Bone marrow (tissue), 2 donors: ENCODE results near the gene TRAPPC13.
A peak's percentile ranks its signal among the peaks of the same experiment; 100 is the strongest.
"Not testable (repeated sequence)": the region's sequence is repeated elsewhere in the genome, so short reads cannot be mapped to it uniquely, and the experiment has no call there.

Experiments
- DNase-seq, 2 donors: peaks; one replicate each; lab custom pipeline; 2025; lab: John Stamatoyannopoulos, UW

TRAPPC13 gene, protein sequence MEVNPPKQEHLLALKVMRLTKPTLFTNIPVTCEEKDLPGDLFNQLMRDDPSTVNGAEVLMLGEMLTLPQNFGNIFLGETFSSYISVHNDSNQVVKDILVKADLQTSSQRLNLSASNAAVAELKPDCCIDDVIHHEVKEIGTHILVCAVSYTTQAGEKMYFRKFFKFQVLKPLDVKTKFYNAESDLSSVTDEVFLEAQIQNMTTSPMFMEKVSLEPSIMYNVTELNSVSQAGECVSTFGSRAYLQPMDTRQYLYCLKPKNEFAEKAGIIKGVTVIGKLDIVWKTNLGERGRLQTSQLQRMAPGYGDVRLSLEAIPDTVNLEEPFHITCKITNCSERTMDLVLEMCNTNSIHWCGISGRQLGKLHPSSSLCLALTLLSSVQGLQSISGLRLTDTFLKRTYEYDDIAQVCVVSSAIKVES

DNA sequence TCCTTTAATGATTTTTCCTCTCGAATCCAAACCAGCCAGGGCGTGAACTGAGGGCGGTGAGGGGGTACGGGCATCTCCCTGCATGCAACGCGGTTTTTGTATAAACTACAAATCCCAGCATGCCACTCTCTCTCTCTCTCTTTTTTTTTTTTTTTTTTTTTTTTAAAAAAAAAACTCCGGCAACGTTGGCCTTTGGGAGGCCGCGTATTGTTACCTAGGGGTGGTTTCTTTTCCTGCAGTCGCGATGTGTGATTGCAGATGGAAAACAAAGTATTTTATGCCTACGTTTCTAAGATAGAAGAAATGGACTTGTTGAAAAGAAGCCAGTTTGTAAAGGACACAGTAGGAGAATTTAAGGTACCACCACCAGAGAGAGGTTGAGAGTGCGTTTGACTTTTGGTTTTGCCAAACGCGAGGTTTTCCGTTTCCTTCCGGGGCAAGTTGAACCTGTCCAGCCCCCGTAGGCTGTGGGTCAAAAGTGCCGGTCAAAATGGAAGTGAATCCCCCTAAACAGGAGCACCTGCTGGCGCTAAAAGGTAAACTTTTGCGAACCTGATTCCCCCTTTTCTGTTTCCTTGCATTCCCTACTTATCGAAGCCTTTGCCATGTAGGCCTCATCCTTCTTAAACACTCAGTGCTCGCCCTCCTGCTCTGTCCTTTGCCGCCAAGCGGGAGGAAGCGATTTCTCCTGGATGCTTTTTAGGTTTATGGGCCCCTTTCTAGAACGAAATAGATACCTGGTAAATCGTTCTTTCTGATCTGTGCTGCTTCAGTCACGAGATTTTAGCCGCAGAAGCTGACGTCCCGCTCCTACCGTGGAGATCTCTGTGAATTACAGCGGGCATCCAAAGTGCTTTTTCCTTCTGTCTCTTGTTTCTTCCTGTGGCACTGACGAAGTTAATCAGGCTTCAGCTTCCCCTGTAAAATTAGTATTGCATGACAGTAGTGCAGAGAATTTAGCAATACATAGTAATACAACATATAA, at the start of gene TRAPPC13, which contains the start of gene SHLD3:
TRAPPC13 (plus strand) TSS at position 457 of the 985 bp plus-strand sequence; CDS start at position 491, 34 bp downstream.
SHLD3 (plus strand) TSS at position 457 of the 985 bp plus-strand sequence. CDS start 4,561 bp downstream, outside the sequence.
- peak; percentile 47 to 93 for DNase-seq

DNA sequence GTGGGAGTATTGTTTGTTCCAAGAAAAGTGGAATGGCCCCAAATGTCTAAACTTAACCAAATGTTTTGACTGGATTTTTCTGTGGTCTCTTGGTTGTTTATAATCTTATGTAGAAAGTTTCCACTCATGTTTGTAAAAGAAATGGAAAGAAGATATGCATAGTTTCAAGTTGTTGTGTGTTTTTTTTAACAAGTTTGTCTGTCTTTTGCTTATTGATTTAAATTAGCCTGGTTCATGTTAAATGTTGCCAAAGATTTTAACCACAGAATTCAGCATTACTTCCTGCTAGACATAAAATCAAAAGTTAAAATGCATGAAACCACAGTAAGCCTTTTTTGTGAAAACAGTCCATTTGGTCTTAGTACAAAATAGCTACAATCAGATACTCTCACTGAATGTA, 47.7 kb upstream of the TRAPPC13 start:
- no peak for DNase-seq

DNA sequence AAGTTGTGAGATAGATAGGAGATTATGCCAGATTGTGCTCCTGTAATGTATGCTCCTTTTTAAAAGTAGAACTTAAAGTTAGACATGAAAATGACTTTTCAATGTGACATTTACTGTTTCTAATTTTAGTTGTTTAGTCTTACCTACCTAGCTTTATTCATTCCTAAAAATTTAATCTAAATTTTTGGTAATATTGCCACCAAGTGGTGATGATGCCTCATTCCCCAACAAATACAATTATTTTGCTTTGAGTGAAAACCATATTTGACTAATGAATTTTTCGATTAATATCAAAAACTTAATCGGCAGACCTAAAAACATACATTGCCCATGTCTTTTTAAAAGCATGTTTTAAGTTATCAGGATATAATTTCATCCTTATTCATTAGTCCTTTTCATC, 36.1 kb upstream of the TRAPPC13 start:
- no peak for DNase-seq

DNA sequence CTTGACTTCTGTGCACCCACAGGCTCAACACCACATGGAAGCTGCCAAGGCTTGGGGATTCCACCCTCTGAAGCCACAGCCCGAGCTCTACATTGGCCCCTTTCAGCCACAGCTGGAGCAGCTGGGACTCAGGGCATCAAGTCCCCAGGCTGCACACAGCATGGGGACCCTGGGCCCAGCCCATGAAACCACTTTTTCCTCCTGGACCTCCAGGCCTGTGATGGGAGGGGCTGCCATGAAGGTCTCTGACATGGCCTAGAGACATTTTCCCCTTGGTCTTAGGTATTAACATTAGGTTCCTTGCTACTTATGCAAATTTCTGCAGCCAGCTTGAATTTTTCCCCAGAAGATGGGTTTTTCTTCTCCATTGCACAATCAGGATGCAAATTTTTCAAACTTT, 23.1 kb upstream of the TRAPPC13 start:
- not testable (repeated sequence) for DNase-seq

DNA sequence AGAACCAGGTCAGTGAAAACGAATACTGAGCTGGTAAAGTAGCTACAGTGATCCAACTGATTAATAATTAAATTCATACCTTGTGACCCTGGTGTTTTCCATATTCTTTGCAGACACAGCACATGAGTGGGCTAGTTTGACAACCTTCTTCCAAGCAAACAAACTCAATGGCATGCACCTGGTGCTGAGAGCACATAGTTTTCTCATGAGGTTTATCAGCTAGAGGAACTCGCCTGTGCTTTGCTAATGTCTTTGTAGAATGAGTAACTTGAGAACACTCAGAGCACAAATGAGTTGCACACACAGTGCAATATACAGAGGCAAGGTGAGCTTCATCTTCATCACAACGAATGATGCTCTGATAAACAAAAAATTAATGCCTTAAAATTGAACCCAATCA, 13.3 kb upstream of the TRAPPC13 start:
- DNase-seq, result no peak

DNA sequence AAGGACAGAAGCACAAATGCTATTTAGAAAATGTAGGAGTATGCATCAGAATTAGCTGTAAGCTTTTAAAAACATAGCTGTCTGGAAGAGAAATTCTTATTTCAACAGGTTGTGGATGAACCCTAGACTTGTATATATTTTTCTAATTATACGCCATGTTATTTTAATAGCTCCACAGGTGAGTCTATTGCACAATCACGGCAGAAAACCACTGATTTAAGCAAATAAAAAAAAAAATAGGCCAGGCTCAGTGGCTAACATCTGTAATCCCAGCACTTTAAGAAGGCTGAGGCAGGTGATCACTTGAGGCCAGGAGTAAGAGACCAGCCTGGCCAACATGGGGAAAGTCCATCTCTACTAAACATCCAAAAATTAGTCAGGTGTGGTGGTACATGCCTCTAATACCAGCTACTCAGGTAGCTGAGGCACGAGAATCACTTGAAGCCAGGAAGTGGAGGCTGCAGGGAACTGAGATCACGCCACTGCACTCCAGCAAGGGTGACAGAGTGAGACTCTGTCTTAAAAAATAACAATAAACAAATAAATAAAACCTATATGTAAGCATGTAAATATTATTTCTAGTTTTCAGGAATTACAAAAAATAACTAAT, 12.4 kb upstream of the TRAPPC13 start:
- no peak for DNase-seq

DNA sequence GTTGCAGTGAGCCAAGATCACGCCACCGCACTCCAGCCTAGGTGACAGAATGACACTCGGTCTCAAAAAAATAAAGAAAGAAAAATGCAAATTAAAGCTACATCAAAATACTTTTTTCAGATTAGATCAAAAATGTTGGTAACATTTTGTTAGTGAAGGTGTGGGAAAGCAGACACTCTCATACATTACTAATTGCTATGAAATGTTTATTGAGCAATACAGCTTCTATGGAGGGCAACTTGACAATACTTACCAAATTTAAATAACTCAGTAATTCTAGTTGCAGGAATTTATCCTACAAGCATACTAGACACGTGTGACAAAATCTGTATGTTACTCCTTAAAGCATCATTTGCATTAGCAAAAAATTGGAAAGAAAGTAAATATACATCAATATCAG, 4.8 kb upstream of the TRAPPC13 start:
- no peak for DNase-seq

DNA sequence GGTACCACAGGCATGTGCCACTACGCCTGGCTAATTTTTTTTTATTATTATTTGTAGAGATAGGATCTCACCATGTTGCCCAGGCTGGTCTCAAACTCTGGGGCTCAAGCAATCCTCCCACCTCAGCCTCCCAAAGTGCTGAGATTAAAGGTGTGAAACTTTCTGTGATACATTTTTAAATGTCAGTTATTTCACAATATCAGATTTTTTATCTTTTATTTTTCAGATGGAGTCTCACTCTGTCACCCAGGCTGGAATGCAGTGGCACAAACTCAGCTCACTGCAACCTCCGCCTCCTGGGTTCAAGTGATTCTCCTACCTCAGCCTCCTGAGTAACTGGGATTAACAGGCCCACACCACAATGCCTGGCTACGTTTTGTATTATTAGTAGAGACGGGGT, 2.9 kb upstream of the TRAPPC13 start:
- not testable (repeated sequence) for DNase-seq

DNA sequence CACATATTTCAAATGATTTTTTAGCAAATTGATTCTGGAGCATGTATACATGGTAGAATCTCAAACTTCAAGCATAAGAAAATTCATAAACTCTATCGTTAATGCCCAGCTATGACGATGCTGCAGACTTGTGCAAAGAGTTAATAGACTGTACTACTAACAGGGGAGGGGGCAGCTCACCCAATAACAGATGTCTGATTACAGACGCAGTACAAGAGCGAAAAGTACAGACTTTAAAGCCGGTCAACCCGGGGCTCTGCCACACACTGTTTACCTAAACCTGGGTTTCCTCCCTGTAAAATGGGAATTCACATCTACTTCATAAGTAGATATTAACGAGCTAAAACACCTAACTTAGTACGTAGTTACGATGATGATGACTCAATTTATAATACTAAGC, 1.3 kb upstream of the TRAPPC13 start:
- DNase-seq, result no peak

DNA sequence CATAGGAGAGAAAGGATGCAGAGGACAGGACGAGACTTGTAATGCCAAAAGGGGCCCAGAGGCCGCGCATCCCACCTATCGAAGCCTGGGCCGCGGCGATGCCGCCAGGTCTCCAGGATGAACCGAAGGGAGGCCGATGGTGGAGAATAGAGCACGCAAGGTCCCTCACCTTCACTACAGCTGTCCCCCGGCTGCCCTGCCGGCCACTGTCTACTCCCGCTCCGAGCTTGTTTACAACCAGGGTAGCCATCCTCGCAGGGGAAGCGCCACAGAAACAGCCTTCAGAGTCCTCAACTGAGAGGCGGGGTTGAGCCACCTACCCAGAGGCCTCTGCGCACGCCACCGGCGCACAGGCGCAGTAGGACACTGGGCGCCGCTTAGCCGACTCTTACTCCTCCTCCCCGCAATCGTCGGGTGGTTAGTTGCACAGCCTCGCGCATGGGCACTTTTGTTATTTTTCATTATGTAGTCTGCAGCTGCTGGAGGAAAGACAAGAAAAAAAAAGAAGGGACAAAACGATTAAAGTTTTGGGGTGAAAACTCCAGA, 729 bp upstream of the TRAPPC13 start, which contains the start of gene TRIM23:
TRIM23 (minus strand) TSS at position 309 of the 546 bp plus-strand sequence; CDS start at position 250, 59 bp downstream.
- peak; percentile 92 to 93 for DNase-seq

DNA sequence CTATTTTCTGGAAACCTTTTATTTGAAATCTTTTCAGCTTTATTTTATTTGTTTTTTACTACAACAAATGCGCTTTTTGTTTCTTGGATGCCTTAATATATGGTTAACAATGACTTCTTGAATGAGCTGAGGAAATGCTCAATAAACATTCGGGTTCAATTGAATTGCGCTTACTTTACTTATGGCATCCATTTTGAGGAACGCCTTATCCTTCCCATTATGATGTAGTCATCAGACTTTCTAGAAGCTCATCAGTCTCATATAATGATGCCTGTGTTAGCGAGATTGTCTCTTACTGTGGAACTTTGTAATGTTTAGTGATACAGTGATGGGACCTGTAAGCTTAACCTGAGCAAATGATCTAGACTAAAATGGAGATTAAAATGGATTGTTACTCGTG, 916 bp downstream of the TRAPPC13 start:
- no peak for DNase-seq

DNA sequence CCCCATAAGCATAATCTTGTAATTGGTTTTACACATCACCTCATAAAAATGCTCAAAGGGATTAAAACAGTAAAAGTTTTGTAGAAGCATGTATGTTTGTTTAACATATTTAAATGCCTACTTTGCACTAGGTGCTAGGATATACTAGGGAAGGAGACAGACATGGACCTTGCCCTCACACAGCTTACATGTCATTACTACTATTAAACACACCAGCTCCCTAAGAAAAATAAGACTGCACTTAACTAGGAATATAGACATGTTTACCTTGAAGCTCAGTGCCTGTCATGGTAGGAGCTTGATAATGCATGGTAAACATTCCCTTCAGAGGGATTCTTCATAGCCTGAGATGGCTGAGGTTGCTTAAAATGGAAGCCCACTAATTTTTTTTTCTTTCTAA, 6.2 kb downstream of the TRAPPC13 start:
- no peak for DNase-seq

DNA sequence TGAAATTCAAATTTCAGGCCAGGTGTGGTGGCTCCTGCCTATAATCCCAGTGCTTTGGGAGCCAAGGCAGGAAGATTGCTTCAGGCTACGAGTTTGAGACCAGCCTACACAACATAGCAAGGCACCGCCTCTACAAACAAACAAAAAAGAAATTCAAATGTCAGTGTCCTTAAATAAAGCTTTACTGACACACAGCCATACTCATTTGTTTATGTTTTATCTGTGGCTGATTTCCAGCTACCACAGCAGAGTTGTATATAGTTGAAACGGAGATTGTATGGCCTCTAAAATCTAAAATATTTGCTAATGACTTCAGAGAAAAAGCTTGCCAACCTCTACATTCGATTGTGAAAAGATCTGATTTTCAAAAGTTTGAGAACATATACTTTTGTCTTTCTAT, 15.4 kb downstream of the TRAPPC13 start:
- no peak for DNase-seq

DNA sequence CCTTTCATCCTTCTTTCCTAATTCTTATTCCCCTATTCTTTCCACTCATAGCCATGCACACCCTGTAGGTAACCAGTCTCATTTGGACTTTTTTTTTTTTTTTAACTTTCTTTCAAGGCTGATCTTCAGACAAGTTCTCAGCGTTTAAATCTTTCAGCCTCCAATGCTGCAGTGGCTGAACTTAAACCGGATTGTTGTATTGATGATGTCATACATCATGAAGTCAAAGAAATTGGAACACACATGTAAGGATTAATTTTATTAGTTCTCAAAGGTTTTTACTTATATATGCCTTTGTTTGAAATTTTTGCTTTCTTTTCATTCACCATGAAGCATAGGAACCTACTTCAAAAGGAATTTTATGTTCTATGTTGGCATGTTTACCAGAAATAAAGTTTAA, 22.1 kb downstream of the TRAPPC13 start:
- no peak for DNase-seq

DNA sequence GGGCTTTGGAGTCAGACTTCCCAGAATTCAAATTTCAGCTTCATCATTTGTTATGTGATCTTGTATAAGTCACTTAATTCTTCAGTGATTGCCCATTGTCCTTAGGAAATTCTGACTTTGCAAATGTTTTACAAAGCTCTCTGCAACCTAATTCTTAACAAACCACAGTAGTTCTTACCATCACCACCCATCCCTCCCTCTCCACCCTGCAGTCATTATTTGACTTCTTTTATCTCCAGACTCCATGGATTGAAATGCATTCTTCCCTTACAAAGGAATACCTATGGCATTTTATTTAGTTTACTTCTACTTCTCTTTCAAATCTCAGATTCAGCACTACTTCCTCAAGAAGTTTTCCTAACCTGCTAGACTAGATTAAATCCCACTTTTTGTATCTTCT, 23.1 kb downstream of the TRAPPC13 start:
- DNase-seq, result no peak

DNA sequence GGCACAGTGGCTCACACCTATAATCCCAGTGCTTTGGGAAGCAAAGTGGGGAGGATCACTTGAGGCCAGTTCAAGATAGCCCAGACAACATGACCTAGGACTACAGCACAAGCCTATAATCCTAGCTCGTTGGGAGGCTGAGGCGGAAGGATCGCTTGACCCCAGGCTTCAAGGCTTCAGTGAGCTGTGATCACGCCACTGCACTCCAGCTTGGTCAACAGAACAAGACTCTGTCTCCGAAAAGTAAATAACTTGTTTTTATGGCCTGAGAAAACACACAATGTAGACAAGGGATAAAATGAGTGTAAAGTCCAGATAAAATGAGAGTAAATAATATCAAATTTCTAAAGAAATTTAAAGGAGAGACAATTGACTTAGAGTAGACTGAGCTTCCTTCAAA, 26.3 kb downstream of the TRAPPC13 start:
- DNase-seq, result no peak

DNA sequence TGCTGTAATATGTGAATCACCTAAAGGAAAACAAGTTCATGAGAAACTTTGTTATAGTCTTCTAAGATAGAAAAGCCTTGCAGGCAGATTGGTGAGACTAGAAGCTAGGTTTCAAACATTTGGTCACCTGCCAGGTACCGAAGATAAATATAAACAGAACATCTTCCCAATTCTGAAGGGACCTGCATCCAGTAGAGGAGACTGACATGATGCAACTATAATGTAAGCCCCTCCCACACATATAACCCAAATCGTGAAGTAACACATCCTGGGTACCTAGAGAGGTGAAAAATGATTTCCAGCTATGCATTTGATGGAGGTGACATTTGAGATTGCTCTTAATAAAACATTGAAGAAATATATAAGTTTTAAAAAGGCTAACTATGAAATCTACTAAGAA, 29.9 kb downstream of the TRAPPC13 start:
- DNase-seq, result no peak

DNA sequence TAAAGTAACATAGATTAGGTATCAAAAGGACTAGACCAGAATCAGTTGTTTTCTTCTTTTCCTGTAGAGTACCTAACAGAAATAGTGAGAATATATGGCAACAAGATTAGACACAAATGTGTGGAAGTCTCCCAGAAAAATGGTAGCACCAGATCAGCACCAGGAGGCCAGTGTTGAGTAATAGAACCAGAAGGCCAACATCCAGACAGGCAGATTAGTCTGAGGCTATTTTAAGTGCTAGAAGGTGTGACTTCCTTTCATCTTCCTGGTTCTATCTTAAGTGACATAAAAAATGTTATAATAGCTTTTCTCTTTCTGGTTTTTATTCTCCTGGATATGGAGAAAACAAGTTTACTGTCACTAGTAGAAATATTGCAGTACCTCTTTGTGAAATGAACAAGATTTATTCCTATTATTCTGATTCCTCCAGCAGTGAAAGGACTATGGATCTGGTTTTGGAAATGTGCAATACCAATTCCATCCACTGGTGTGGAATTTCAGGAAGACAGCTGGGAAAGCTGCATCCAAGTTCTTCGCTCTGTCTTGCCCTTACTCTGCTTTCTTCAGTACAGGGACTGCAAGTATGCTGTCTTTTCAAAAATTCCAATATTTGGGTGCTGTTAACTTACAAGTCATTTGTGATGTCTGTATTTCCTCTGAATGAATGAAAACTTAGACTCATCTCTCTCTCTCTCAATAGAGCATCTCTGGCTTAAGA, 39.1 kb downstream of the TRAPPC13 start:
- no peak for DNase-seq

DNA sequence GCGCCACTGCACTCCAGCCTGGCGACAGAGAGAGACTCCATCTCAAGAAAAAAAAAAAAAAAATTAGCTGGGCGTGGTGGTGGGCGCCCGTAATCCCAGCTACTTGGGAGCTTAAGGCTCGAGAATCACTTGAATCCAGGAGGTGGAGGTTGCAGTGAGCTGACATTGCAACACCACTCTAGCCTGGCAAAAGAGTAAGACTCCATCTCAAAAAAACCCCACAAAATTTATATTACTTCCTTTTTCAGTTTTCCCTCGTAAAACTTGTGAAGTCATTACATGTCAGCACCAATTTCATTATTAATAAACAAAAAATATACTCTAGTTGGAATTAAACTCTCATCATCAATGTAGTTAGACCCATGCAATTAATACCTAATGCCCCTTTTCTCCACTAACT, 43.9 kb downstream of the TRAPPC13 start:
- DNase-seq, result no peak

DNA sequence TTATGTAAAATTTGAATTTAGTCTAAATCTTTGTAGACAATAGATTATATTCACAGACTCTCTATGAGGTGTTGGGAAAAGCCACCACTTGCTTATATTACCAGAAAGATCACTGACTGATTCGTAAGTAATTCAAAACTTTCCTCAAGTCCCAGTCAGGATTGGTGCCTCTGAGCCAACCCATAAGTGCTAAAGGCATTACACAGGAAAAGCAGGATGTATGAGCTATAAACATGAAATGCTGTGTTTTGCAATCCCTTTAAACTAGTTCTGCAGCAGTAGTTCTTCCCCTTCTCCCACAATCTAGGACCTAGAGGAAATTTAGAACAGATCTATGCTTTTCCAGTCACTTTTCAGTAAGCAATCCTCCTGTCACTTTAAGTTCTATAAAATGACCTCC, 48.0 kb downstream of the TRAPPC13 start:
- no peak for DNase-seq

DNA sequence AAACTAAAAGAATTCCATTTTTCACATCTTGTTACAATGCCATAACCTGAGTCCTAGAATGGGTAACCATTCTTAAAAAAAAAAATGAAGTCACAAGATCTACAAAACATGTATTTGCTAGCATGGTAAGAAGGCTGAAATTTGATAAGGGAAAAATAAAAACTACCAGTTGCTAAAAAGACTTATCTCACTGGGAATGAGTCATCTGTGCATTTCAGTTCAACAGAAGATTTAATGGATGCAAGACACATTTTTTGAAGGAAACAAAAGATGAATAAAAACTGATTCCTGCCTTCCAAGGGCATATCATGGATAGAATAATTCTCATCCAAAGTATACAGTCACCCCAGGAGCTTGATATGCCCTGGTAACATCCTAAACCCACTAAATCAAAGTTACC, 49.9 kb downstream of the TRAPPC13 start:
- DNase-seq, result no peak
